IMR-90 (cell line): Measurements from ENCODE around the gene ZNF816. TPM values are rescaled to one million over a fixed set of nuclear protein-coding genes. Genes with fewer than 3 reads are reported as not detected.

Experiments used
- ATAC-seq: fragments of 200-7000 bp; cut with Tn5 transposase; 2 replicates; pipeline ENCODE4 v1.9.1; 2020; ENCODE audit warnings: low read depth, mild to moderate bottlenecking, moderate library complexity
- BruUV-seq: library from RNA; stranded (reverse); fragments of 400-500 nt; replicated peaks from 2 replicates; lab custom pipeline; 2021; lab: Mats Ljungman, UMichigan
- CTCF ChIA-PET: fragments of 300-600 bp; formaldehyde crosslinking; extraction: SDS; loops from one replicate; lab custom pipeline; 2021; ENCODE audit warnings: antibody characterized with exemption; lab: Yijun Ruan, JAX
- POLR2A ChIA-PET: fragments of 300-600 bp; sonication (Branson Sonifier 250); formaldehyde crosslinking; loops from one replicate; lab custom pipeline; 2022; ENCODE audit warnings: antibody characterized with exemption; ENCODE audit not compliant: unreplicated experiment; lab: Charles Lee
- DNase-seq: peaks from one replicate; pipeline ENCODE4 v3.0.0; 2013
- H2AFZ ChIP-seq: replicated peaks from 2 replicates; pipeline ENCODE3; 2013; ENCODE audit warnings: low read length, mild to moderate bottlenecking; ENCODE audit not compliant: poor library complexity
- H2AK5ac ChIP-seq: 2 replicates; pipeline ENCODE4 v1.6.1; 2013; ENCODE audit warnings: low read depth, low read length, inconsistent platforms
- H2AK9ac ChIP-seq: replicated peaks from 2 replicates; pipeline ENCODE3; 2013; ENCODE audit warnings: mild to moderate bottlenecking, low read depth, low read length, moderate library complexity; ENCODE audit not compliant: poor library complexity
- H2BK120ac ChIP-seq: 2 replicates; pipeline ENCODE4 v1.6.1; 2013; ENCODE audit warnings: low read depth, low read length, inconsistent platforms
- H2BK15ac ChIP-seq: 3 replicates; pipeline ENCODE4 v1.6.1; 2013; ENCODE audit warnings: low read depth, low read length, inconsistent platforms
- H2BK20ac ChIP-seq: 2 replicates; pipeline ENCODE4 v1.6.1; 2013; ENCODE audit warnings: low read depth, mild to moderate bottlenecking, inconsistent platforms, low read length, moderate library complexity
- H2BK5ac ChIP-seq: 2 replicates; pipeline ENCODE4 v1.6.1; 2013; ENCODE audit warnings: mild to moderate bottlenecking, low read depth, low read length, inconsistent platforms; ENCODE audit not compliant: poor library complexity, severe bottlenecking
- H3K14ac ChIP-seq: replicated peaks from 2 replicates; pipeline ENCODE4 v1.6.1; 2013; ENCODE audit warnings: low read depth, low read length, inconsistent platforms
- H3K18ac ChIP-seq: 2 replicates; pipeline ENCODE4 v1.6.1; 2013; ENCODE audit warnings: low read depth, low read length, control low read depth
- H3K23ac ChIP-seq: 2 replicates; pipeline ENCODE4 v1.6.1; 2013; ENCODE audit warnings: low read depth, low read length, inconsistent platforms
- H3K27ac ChIP-seq: 2 replicates; pipeline ENCODE4 v1.5.1; 2013; ENCODE audit warnings: mild to moderate bottlenecking, control low read depth, low read length; ENCODE audit not compliant: insufficient read depth
- H3K27me3 ChIP-seq: 2 replicates; pipeline ENCODE4 v1.6.1; 2013; ENCODE audit warnings: low read length; ENCODE audit not compliant: control insufficient read depth, insufficient read depth
- H3K36me3 ChIP-seq: 2 replicates; pipeline ENCODE4 v1.6.1; 2013; ENCODE audit warnings: low read length, mixed read lengths; ENCODE audit not compliant: control insufficient read depth, insufficient read depth
- H3K4ac ChIP-seq: 2 replicates; pipeline ENCODE4 v1.6.1; 2013; ENCODE audit warnings: low read depth, low read length, inconsistent platforms
- H3K4me1 ChIP-seq: 2 replicates; pipeline ENCODE4 v1.6.1; 2013; ENCODE audit warnings: low read length, mixed read lengths; ENCODE audit not compliant: control insufficient read depth, insufficient read depth
- H3K4me2 ChIP-seq: 2 replicates; pipeline ENCODE4 v1.6.1; 2013; ENCODE audit warnings: low read depth, mild to moderate bottlenecking, control low read depth, low read length, moderate library complexity
- H3K4me3 ChIP-seq: 2 replicates; pipeline ENCODE4 v1.5.1; 2013; ENCODE audit warnings: low read depth, mild to moderate bottlenecking, control low read depth, low read length, moderate library complexity; ENCODE audit not compliant: insufficient read depth
- H3K56ac ChIP-seq: 2 replicates; pipeline ENCODE4 v1.6.1; 2013; ENCODE audit warnings: low read length, inconsistent platforms; ENCODE audit not compliant: insufficient read depth; ENCODE audit errors: extremely low read depth
- H3K79me1 ChIP-seq, 2 experiments: 2 replicates each; pipeline ENCODE4 v1.6.1; 2013; ENCODE audit warnings: low read length in 2 of 2, inconsistent platforms in 1 of 2, low read depth in 1 of 2
- H3K9ac ChIP-seq: 2 replicates; pipeline ENCODE4 v1.6.1; 2013; ENCODE audit warnings: low read depth, low read length, control low read depth
- H3K9me1 ChIP-seq: 2 replicates; pipeline ENCODE4 v1.6.1; 2013; ENCODE audit warnings: low read length, inconsistent platforms; ENCODE audit not compliant: insufficient read depth
- H3K9me3 ChIP-seq: 2 replicates; pipeline ENCODE4 v1.6.1; 2013; ENCODE audit warnings: low read length; ENCODE audit not compliant: control insufficient read depth, insufficient read depth
- H4K20me1 ChIP-seq: 2 replicates; pipeline ENCODE4 v1.6.1; 2013; ENCODE audit warnings: low read length, inconsistent platforms; ENCODE audit not compliant: insufficient read depth
- H4K5ac ChIP-seq: 2 replicates; pipeline ENCODE4 v1.6.1; 2013; ENCODE audit warnings: mild to moderate bottlenecking, low read depth, low read length, control low read depth
- H4K8ac ChIP-seq, 2 experiments: 2 replicates each; pipeline ENCODE4 v1.6.1; 2013; ENCODE audit warnings: low read depth in 2 of 2, low read length in 2 of 2, control low read depth in 1 of 2, inconsistent platforms in 1 of 2
- H4K91ac ChIP-seq: 2 replicates; pipeline ENCODE4 v1.6.1; 2013; ENCODE audit warnings: low read depth, low read length, inconsistent platforms; ENCODE audit not compliant: insufficient read depth
- BHLHE40 ChIP-seq: fragments of 150-350 bp; IDR thresholded peaks from 2 replicates; pipeline ENCODE4 v1.6.1; 2016; ENCODE audit warnings: mild to moderate bottlenecking, low read depth, low read length
- CHD1 ChIP-seq: IDR thresholded peaks from 2 replicates; pipeline ENCODE4 v1.6.1; 2012; ENCODE audit warnings: low read depth, low read length, improper control_type of control experiment
- FOS ChIP-seq: fragments of 150-350 bp; IDR thresholded peaks from 2 replicates; pipeline ENCODE4 v1.6.1; 2016; ENCODE audit warnings: low read depth, low read length
- MAFK ChIP-seq: IDR thresholded peaks from 2 replicates; pipeline ENCODE4 v1.6.1; 2012; ENCODE audit warnings: low read depth, low read length, improper control_type of control experiment
- MAZ ChIP-seq: IDR thresholded peaks from 2 replicates; pipeline ENCODE4 v1.6.1; 2012; ENCODE audit warnings: low read depth, mild to moderate bottlenecking, low read length, improper control_type of control experiment, moderate library complexity, borderline replicate concordance
- MXI1 ChIP-seq: IDR thresholded peaks from 2 replicates; pipeline ENCODE4 v1.6.1; 2012; ENCODE audit warnings: low read depth, mild to moderate bottlenecking, low read length, moderate library complexity, borderline replicate concordance
- NFE2L2 ChIP-seq: fragments of 150-350 bp; IDR thresholded peaks from 2 replicates; pipeline ENCODE4 v1.6.1; 2016; ENCODE audit warnings: low read depth, mild to moderate bottlenecking, low read length
- POLR2A ChIP-seq: IDR thresholded peaks from 2 replicates; pipeline ENCODE4 v1.6.1; 2012; ENCODE audit warnings: mild to moderate bottlenecking, low read depth, low read length
- RAD21 ChIP-seq: IDR thresholded peaks from 2 replicates; pipeline ENCODE4 v1.6.1; 2012; ENCODE audit warnings: low read length, improper control_type of control experiment
- RCOR1 ChIP-seq: IDR thresholded peaks from 2 replicates; pipeline ENCODE4 v1.6.1; 2012; ENCODE audit warnings: mild to moderate bottlenecking, low read length, improper control_type of control experiment; ENCODE audit not compliant: insufficient replicate concordance
- RFX5 ChIP-seq: IDR thresholded peaks from 2 replicates; pipeline ENCODE4 v1.8.0; 2012; ENCODE audit warnings: low read depth, mild to moderate bottlenecking, low read length, moderate library complexity
- SMC3 ChIP-seq: fragments of 150-350 bp; IDR thresholded peaks from 2 replicates; pipeline ENCODE4 v1.6.1; 2016; ENCODE audit warnings: low read depth, mild to moderate bottlenecking, antibody characterized with exemption, low read length, moderate library complexity
- USF2 ChIP-seq: fragments of 150-350 bp; IDR thresholded peaks from 2 replicates; pipeline ENCODE4 v1.6.1; 2017; ENCODE audit warnings: mild to moderate bottlenecking, antibody characterized with exemption, low read length, low read depth
- WGBS, 2 experiments: methylation state at CpG; one replicate each; pipeline versions ENCODE4 v1.1.5 to v1.1.7; 2013; ENCODE audit warnings: missing lambda C conversion rate in 2 of 2; ENCODE audit not compliant: insufficient read length in 1 of 2; ENCODE audit errors: extremely low coverage in 2 of 2; 5-methylcytosine and 5-hydroxymethylcytosine counted together
- dilution Hi-C: fragments of 300-500 bp; cut with HindIII; formaldehyde crosslinking; loops from one replicate; pipeline ENCODE4 v1.14.3; 2018; ENCODE audit warnings: low sequenced_read_pairs; ENCODE audit not compliant: unreplicated experiment
- in situ Hi-C: fragments of 300-500 bp; cut with MboI; formaldehyde crosslinking; loops from 3 replicates; pipeline ENCODE4 v1.14.3; 2019; ENCODE audit warnings: low sequenced_read_pairs, inconsistent platforms, mixed read lengths
- intact Hi-C: fragments of 100-400 bp; cut with micrococcal nuclease; formaldehyde crosslinking; loops from 2 replicates; pipeline ENCODE4 v1.10.0; 2022
- polyA plus RNA-seq, 3 experiments: library from polyadenylated mRNA; depleted of rRNA; stranded (reverse); fragments of >200 nt; gene quantifications; 2 replicates each; pipeline ENCODE4 v1.2.3, GENCODE V29; 2012; ENCODE audit warnings: low replicate concordance in 1 of 3
- total RNA-seq: library from RNA; depleted of rRNA; stranded (reverse); fragments of >200 nt; gene quantifications from 2 replicates; pipeline ENCODE4 v1.2.3, GENCODE V29; 2012
- TF ChIP-seq, protein P1 (sequence below): fragments of 150-350 bp; IDR thresholded peaks from 2 replicates; pipeline ENCODE4 v1.6.1; 2016; ENCODE audit warnings: low read depth, mild to moderate bottlenecking, low read length, moderate library complexity, borderline replicate concordance
- TF ChIP-seq, protein P2 (sequence below): conservative IDR thresholded peaks from 2 replicates; pipeline ENCODE4 v1.5.1; 2012; ENCODE audit warnings: mild to moderate bottlenecking, low read depth, low read length, improper control_type of control experiment

ZNF816 gene
- total and polyA plus RNA-seq, 2 of the 4 experiments (the other 2 are of a cell fraction) = 1.6 to 12.0 TPM

- Histone ChIP-seq H3K79me1 (peaks cover 0 to under 1% of the 10 kb centered on the region in 2 experiments; a peak in 1 of 4 replicates), H3K23ac (no peak overlapping the region), H3K4me3 (no peak overlapping the region), H3K9ac (no peak overlapping the region), H2AFZ (no peak overlapping the region), H3K9me1 (no peaks in the 10 kb centered on the region), H3K18ac (no peak overlapping the region), H4K91ac (no peak overlapping the region), H2BK20ac (no peak overlapping the region), H3K9me3 (peaks cover 13% of the 10 kb centered on the region), H4K5ac (no peak overlapping the region), H2AK5ac (no peak overlapping the region), H2AK9ac (no peak overlapping the region), H4K20me1 (no peaks in the 10 kb centered on the region), H3K56ac (no peak overlapping the region), H2BK120ac (no peak overlapping the region), H3K36me3 (peaks cover 22% of the 10 kb centered on the region), H3K27ac (no peak overlapping the region), H3K4ac (no peak overlapping the region), H2BK5ac (no peak overlapping the region), H2BK15ac (no peak overlapping the region), H4K8ac (no peak overlapping the region), H3K4me1 (no peaks in the 10 kb centered on the region), H3K14ac (no peak overlapping the region), H3K4me2 (no peak overlapping the region), H3K27me3 (no peaks in the 10 kb centered on the region)
- intact Hi-C loops = no loop called here
- WGBS, 2 experiments = 60% methylated on average over 1 of the region's 4 CpGs; no CpG with 5 or more reads in 1 of the 2 experiments
- no peak for DNase-seq
- in situ Hi-C loops = no loop called here
- CTCF ChIA-PET = no interaction called here
- POLR2A ChIA-PET = no interaction called here
- dilution Hi-C loops = no loop called here
- no TSS peak for BruUV-seq
- no peak for TF ChIP-seq RCOR1
- TF ChIP-seq SMC3 = no peak
- TF ChIP-seq BHLHE40 = no peak
- no peak for TF ChIP-seq FOS
- no peak for TF ChIP-seq RFX5
- no peak for TF ChIP-seq MAFK
- TF ChIP-seq MXI1 = no peak
- TF ChIP-seq, protein P1, sequence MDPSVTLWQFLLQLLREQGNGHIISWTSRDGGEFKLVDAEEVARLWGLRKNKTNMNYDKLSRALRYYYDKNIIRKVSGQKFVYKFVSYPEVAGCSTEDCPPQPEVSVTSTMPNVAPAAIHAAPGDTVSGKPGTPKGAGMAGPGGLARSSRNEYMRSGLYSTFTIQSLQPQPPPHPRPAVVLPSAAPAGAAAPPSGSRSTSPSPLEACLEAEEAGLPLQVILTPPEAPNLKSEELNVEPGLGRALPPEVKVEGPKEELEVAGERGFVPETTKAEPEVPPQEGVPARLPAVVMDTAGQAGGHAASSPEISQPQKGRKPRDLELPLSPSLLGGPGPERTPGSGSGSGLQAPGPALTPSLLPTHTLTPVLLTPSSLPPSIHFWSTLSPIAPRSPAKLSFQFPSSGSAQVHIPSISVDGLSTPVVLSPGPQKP = no peak
- TF ChIP-seq, protein P2, sequence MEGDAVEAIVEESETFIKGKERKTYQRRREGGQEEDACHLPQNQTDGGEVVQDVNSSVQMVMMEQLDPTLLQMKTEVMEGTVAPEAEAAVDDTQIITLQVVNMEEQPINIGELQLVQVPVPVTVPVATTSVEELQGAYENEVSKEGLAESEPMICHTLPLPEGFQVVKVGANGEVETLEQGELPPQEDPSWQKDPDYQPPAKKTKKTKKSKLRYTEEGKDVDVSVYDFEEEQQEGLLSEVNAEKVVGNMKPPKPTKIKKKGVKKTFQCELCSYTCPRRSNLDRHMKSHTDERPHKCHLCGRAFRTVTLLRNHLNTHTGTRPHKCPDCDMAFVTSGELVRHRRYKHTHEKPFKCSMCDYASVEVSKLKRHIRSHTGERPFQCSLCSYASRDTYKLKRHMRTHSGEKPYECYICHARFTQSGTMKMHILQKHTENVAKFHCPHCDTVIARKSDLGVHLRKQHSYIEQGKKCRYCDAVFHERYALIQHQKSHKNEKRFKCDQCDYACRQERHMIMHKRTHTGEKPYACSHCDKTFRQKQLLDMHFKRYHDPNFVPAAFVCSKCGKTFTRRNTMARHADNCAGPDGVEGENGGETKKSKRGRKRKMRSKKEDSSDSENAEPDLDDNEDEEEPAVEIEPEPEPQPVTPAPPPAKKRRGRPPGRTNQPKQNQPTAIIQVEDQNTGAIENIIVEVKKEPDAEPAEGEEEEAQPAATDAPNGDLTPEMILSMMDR = no peak
- TF ChIP-seq NFE2L2 = no peak
- TF ChIP-seq CHD1 = no peak
- TF ChIP-seq USF2 = no peak
- TF ChIP-seq RAD21 = no peak
- no peak for TF ChIP-seq MAZ
- no peak for TF ChIP-seq POLR2A
- no peak for ATAC-seq
Measured at GRCh38 chr19:52987221-52987620, 24.5 kb upstream of the ZNF816 start.
